VCaP (cell line): ENCODE data around the gene OTOG.
"Not testable (repeated sequence)": the region's sequence is repeated elsewhere in the genome, so short reads cannot be mapped to it uniquely, and the experiment has no call there.

Experiments
- H3K27ac ChIP-seq: fragments of 450-650 bp; 2 replicates; pipeline ENCODE4 v1.5.1; 2017
- CTCF ChIP-seq: fragments of 450-650 bp; conservative IDR thresholded peaks from 2 replicates; pipeline ENCODE4 v1.5.1; 2017; ENCODE audit warnings: mild to moderate bottlenecking, moderate library complexity

OTOG gene

GRCh38 chr11:17611503-17612220, 64.6 kb downstream of the OTOG start:
- no peak overlapping the region for H3K27ac ChIP-seq
- no peak for TF ChIP-seq CTCF

- H3K27ac ChIP-seq = no peak overlapping the region
- TF ChIP-seq CTCF = no peak
Observed at GRCh38 chr11:17612221-17613188, 65.4 kb downstream of the OTOG start.

GRCh38 chr11:17613428-17613962, 66.4 kb downstream of the OTOG start:
- no peak overlapping the region for H3K27ac ChIP-seq
- no peak for TF ChIP-seq CTCF

- no peak for TF ChIP-seq CTCF
- H3K27ac ChIP-seq = no peak overlapping the region
Observed at GRCh38 chr11:17613983-17614382, 66.9 kb downstream of the OTOG start.

GRCh38 chr11:17622711-17623110, 75.7 kb downstream of the OTOG start:
- H3K27ac ChIP-seq = not testable (repeated sequence)

GRCh38 chr11:17629113-17629512, 82.1 kb downstream of the OTOG start:
- no peak for TF ChIP-seq CTCF
- H3K27ac ChIP-seq = no peak overlapping the region

- H3K27ac ChIP-seq = no peak overlapping the region
- no peak for TF ChIP-seq CTCF
Observed at GRCh38 chr11:17630936-17631335, 83.9 kb downstream of the OTOG start.
